Measurements from ENCODE around the gene ROBO2.
"Not testable (repeated sequence)": the region's sequence is repeated elsewhere in the genome, so short reads cannot be mapped to it uniquely, and the experiment has no call there.

ROBO2 gene

GRCh38 chr3:77328690-77329089 lies 288.8 kb downstream of the ROBO2 start:
- no peak for DNase-seq (ENCODE audit: low read depth)

DNA sequence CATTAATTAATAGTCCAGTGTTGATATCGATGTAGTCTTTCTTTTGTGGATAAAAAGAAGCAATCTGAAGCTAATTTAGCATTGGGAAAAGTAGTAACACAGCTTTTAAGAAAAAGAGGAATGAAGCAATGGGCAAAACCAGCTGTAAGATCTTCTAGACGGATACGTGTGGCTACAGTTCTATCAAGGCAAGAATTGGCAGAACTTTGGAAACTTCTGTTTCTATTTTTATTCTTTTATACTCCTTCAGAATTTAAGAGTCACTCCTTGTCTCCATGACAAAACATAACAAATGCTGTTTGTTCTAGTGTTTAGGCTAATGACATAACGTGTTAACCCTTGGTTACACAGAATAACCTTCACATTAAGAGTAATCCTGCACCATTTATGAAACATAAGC lies 289.2 kb downstream of the ROBO2 start:
- no peak for DNase-seq (ENCODE audit: low read depth)

GRCh38 chr3:77338195-77338594 lies 298.3 kb downstream of the ROBO2 start:
- no peak for DNase-seq (ENCODE audit: low read depth)

DNA sequence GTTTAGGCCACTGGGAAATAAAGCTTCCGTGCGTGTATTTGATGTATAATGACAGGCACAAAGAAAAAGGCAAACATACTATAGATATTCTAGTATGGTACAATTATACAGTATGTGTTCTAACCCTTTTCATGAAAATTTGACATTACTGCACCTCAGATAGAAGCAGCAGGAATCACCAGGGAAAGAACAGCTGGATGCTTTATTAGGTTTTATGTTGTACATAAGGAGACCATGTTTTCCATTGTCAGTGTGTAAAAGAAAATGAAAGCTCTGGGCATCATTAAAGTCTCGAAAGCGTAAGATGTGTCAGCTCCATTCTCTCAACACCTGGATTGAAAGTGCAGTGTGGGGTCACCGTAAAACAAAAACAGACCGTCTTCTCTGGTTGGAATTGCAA lies 302.1 kb downstream of the ROBO2 start:
- no peak for DNase-seq (ENCODE audit: low read depth)

DNA sequence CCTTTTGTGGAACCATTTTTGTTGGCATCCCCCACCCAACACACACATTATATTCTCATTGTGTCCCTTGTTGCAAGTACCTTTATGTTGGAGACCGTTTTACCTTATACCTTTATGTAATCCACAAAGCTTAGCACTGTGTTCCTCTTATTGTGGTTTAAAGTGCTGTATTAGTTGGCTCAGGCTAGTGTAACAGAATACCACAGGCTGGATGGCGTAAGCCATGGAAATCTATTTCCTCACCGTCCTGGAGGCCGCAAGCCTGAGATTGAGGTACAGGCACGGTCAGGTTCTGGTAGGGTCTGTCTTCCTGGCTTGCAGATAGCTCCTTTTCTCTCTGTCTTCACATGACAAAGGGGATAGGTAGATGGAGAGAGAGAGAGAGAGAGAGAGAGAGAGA lies 302.8 kb downstream of the ROBO2 start:
- DNase-seq (ENCODE audit: low read depth), result no peak

DNA sequence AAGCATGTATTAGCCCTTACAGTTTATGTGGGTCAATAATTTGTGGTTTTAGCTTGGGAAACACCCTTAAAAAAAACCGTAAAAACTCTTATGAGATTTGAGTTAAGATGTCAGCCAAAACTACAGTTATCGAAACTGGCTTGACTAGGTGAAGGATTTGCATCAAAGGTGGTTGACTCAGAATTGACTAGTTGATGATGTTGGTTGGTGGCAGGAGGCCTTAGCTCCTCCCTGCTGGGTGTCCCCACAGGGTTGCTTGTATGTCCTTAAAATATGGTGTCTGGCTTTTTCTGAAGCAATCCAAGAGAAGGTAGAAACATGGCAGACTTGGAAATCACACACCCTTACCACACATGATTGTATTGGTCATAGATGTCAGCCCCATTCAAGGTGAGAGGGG lies 305.1 kb downstream of the ROBO2 start:
- no peak for DNase-seq (ENCODE audit: low read depth)

- DNase-seq (ENCODE audit: low read depth), result no peak
These were observed 308.5 kb downstream of the ROBO2 start for GRCh38 chr3:77348244-77348855.

DNA sequence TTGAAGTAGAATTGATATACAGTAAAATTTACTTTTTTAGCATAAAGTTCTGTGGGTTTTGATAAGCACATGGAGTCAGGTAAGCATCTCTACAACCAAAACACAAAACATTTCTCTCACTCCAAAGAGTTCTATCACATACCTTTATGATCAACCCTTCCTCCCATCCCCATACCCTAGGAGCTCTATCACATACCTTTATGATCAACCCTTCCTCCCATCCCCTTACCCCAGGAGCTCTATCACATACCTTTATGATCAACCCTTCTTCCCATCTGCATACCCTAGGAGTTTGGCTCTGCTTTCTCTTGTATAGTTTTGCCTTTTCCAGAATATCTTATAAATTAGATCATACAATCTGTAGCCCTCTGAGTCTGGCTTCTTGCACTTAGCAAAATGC lies 315.1 kb downstream of the ROBO2 start:
- no peak for DNase-seq (ENCODE audit: low read depth)

- no peak for DNase-seq (ENCODE audit: low read depth)
These were observed 323.0 kb downstream of the ROBO2 start for GRCh38 chr3:77362936-77363335.

- no peak for DNase-seq (ENCODE audit: low read depth)
These were observed 325.3 kb downstream of the ROBO2 start for GRCh38 chr3:77365152-77365551.

GRCh38 chr3:77370413-77370812 lies 330.5 kb downstream of the ROBO2 start:
- peak; percentile 41 for DNase-seq (ENCODE audit: low read depth)

GRCh38 chr3:77372018-77372417 lies 332.1 kb downstream of the ROBO2 start:
- no peak for DNase-seq (ENCODE audit: low read depth)

DNA sequence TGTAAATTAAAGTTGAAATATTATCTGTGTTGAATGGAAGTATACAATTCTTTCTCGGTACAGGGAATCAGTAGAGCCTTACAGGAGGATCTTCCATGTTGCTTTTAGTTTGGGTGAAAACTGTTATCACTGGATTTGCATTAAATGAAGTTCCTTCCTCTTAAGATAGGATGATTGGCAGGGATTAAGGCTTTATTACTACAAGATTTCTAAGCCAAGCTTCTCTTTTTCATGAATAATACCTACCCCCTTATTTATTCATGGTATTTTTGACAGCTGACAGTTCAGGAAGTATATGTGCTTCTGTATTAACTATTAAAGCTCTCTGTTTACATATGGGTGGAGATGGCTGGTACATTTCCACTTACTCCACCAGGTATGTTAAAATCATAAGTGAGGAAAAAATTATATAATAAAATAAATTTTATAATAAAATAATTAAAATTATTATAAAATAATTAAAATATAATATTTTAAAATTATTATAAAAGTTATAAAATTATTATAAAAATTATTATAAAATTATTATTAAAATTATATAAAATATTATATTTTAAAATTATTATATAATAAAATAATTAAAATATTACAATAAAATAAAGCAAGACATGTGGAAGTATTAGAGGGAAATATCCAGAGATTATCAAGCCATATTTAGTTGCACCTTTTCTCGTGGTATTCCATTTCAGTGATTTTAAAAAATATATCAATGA lies 332.9 kb downstream of the ROBO2 start:
- no peak for DNase-seq (ENCODE audit: low read depth)

DNA sequence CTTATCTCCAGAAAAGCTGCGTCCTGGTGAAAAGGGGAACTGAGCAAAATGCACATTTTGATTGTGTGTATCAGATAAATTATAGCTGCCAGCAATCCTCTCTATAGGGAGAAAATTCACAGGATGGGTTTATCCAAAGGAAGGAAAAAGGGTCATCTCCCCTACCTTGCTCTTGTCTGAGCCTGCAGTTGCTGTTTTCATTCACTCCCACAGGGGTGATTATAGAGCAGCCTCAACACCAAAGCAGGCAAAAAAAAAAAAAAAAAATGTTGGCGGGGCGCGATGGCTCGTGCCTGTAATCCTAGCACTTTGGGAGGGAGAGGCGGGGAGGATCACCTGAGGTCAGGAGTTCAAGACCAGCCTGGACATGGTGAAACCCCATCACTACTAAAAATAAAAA lies 333.7 kb downstream of the ROBO2 start:
- DNase-seq (ENCODE audit: low read depth), result no peak

GRCh38 chr3:77376511-77376910 lies 336.6 kb downstream of the ROBO2 start:
- DNase-seq (ENCODE audit: low read depth), result no peak

DNA sequence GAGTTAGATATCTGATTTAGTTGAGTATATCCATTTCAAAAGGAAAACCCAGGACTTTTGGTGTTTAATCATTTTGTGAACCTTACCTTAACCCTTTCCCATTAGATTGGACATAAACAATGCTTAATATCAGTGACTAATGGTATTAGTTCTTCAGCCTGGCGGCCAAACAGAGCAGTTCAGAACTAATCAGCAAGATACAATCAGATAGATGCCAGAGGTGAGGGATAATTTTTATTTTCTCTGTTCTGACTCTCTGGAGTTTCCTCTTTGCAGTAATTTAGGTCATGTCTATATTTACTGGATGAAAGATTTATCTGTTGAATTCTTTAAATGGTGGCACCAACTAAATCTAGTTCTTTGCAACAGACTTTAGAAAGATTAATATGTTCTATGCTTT lies 337.8 kb downstream of the ROBO2 start:
- no peak for DNase-seq (ENCODE audit: low read depth)

DNA sequence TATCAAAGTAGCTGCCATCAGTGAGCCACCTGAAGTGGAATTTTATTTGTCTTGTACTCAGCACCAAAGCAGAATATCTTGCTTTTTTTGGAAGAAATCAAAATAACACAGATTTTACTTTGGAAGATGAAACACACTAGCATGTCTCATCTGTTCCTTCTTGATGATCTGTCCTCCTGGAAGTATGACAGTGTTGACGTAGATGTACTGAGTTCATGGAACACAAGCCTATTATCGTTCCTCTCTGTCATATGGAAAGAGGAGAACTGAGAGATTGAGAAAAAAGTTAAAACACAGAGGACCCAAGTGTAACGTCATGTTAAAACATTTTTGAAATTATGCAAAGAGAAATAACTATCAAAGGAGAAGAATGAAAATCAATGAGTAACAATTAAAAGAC lies 340.2 kb downstream of the ROBO2 start:
- no peak for DNase-seq (ENCODE audit: low read depth)

GRCh38 chr3:77381431-77381830 lies 341.5 kb downstream of the ROBO2 start:
- no peak for DNase-seq (ENCODE audit: low read depth)

DNA sequence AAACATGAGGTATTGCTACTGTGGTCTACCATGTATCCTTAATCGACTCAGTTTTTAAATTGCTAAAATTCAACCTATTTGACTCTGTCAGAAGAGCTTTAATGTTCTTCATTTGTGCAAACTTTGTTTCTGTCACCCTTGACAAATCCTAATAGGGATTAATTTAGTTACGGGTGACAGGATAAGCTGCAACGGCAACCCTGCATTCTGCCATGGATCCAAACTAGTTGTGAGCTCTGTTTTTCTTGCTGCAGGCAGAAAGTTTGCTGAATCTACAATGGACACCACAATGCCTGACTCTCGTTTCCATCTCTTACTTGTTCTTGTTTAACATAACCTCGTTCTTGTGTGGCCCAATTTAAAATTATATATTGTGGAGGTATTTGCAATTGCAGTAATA lies 352.3 kb downstream of the ROBO2 start:
- no peak for DNase-seq (ENCODE audit: low read depth)

- DNase-seq (ENCODE audit: low read depth), result no peak
These were observed 354.1 kb downstream of the ROBO2 start for GRCh38 chr3:77394046-77394445.

DNA sequence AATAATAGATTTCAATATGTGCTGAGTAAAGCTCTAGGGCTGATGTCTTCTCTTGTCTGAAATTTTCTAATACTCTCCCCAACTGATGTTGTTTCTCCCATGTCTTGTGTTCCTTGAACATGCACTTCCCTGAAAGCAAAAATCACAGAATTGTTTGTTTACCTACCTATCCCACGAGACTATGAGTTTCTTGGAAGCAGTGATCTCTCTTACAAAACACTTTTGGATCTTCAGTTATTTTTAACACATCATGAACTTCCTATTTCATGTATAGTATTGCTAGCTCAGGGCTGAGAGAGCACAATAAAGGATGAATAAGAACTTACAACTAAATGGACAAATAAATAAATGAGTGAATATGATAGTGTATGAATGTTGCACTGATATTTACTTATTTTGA lies 365.0 kb downstream of the ROBO2 start:
- no peak for DNase-seq (ENCODE audit: low read depth)

- no peak for DNase-seq (ENCODE audit: low read depth)
These were observed 367.5 kb downstream of the ROBO2 start for GRCh38 chr3:77407441-77407840.

DNA sequence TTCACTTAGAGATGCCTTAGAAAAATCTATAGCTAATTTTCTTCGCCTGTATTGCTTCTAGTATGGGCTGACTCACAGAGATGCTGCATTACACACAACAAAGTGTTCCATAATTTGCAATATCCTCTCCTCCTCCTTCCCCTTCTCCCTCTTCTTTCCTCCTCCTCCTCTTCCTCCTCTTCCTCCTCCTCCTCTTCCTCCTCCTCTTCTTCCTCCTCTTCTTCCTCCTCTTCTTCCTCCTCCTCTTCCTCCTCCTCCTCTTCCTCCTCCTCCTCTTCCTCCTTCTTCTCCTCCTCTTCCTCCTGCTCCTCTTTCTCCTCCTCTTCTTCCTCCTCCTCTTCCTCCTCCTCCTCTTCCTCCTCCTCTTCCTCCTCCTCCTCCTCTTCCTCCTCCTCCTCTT lies 370.4 kb downstream of the ROBO2 start:
- DNase-seq (ENCODE audit: low read depth), result not testable (repeated sequence)

- DNase-seq (ENCODE audit: low read depth), result no peak
These were observed 371.4 kb downstream of the ROBO2 start for GRCh38 chr3:77411334-77411733.
